ENCODE measurements around the gene RIPOR3.
"Not testable (repeated sequence)": the region's sequence is repeated elsewhere in the genome, so short reads cannot be mapped to it uniquely, and the experiment has no call there.

Gene RIPOR3

GRCh38 chr20:50630578-50631263, 60.6 kb downstream of the RIPOR3 start:
- Histone ChIP-seq H3K27me3 (ENCODE audit: control insufficient read depth, insufficient read depth, low read length) (no peaks in the 10 kb centered on the region), H3K9me3 (ENCODE audit: control insufficient read depth, low read depth, low read length) (no peaks in the 10 kb centered on the region), H3K36me3 (ENCODE audit: control insufficient read depth, low read depth, low read length) (no peaks in the 10 kb centered on the region), H3K4me3 (ENCODE audit: low read length) (no peak overlapping the region), H3K4me1 (ENCODE audit: control insufficient read depth, low read depth, low read length) (no peaks in the 10 kb centered on the region), H3K27ac (ENCODE audit: low read length) (no peak overlapping the region), H3K9ac (ENCODE audit: low read length) (no peak overlapping the region)

- no peaks in the 10 kb centered on the region for H3K27me3 ChIP-seq (ENCODE audit: control insufficient read depth, insufficient read depth, low read length)
- H3K9ac ChIP-seq (ENCODE audit: low read length), result no peak overlapping the region
- no peaks in the 10 kb centered on the region for H3K9me3 ChIP-seq (ENCODE audit: control insufficient read depth, low read depth, low read length)
- H3K4me1 ChIP-seq (ENCODE audit: control insufficient read depth, low read depth, low read length), result no peaks in the 10 kb centered on the region
- H3K4me3 ChIP-seq (ENCODE audit: low read length), result no peak overlapping the region
- no peaks in the 10 kb centered on the region for H3K36me3 ChIP-seq (ENCODE audit: control insufficient read depth, low read depth, low read length)
- H3K27ac ChIP-seq (ENCODE audit: low read length), result no peak overlapping the region
These were observed 61.7 kb downstream of the RIPOR3 start for GRCh38 chr20:50629670-50630045.

DNA sequence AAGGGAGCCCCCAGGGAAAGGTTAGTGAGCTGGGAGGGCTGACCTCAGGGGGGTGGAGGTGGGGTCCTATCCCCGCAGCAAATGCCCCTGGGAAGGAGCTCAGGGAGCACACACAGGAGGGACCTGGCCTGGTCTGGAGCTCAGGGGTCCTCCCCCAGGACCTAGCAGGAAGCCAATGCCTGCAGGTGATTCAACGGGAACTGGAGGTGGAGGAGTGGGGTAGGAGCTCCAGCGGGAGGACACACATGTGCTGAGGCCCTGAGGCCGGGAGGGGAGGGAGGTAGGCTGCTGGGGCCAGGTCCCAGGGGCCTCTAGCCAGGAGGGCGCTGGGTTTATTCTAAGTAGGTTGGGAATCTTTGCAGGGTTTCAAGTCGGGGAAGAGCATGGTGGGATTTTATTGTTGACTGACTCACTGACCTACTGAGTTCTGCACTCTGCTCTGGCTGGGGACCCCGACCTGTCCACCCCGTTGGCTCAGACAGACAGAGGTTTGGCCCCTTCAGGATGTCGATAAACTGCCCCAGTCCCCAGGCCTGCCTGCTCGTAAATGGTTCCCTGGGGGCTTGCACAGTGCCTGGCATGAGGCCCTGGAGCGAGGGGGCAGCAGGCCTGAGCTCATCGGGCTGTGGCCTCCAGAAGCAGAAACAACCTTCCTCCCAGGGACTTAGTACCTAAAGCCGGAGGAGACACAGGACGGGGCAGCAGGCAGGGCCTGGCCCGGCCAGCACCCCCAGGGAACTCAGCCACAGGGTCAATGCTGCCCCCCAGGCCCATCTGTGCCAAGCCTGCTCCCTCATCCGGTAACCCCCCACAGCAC, 62.3 kb downstream of the RIPOR3 start:
- Histone ChIP-seq H3K4me1 (ENCODE audit: control insufficient read depth, low read depth, low read length) (no peaks in the 10 kb centered on the region), H3K9me3 (ENCODE audit: control insufficient read depth, low read depth, low read length) (no peaks in the 10 kb centered on the region), H3K36me3 (ENCODE audit: control insufficient read depth, low read depth, low read length) (no peaks in the 10 kb centered on the region), H3K27me3 (ENCODE audit: control insufficient read depth, insufficient read depth, low read length) (no peaks in the 10 kb centered on the region), H3K27ac (ENCODE audit: low read length) (no peak overlapping the region), H3K9ac (ENCODE audit: low read length) (no peak overlapping the region), H3K4me3 (ENCODE audit: low read length) (no peak overlapping the region)

DNA sequence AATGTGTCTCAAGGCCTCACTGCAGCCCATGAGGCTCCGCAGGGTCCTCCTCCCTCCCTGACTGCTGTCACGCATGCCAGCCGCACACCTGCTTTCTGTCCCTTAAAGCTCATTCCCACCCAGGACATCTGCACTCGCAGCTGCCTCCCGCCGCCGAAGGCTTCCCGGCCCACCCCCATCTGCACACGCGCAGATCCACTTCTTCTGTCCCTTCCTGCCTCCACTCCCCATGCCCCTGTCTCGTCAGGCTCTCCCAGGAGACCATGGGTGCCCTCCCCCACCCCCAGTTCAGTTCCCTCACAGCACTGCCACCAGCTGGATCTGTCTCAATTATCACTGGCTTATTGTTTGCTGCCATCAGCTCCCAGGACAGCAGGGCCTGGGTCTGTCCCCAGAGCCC, 63.0 kb downstream of the RIPOR3 start:
- H3K9ac ChIP-seq (ENCODE audit: low read length), result no peak overlapping the region
- no peaks in the 10 kb centered on the region for H3K9me3 ChIP-seq (ENCODE audit: control insufficient read depth, low read depth, low read length)
- no peak overlapping the region for H3K27ac ChIP-seq (ENCODE audit: low read length)
- H3K27me3 ChIP-seq (ENCODE audit: control insufficient read depth, insufficient read depth, low read length), result no peaks in the 10 kb centered on the region
- no peak overlapping the region for H3K4me3 ChIP-seq (ENCODE audit: low read length)
- no peaks in the 10 kb centered on the region for H3K36me3 ChIP-seq (ENCODE audit: control insufficient read depth, low read depth, low read length)
- H3K4me1 ChIP-seq (ENCODE audit: control insufficient read depth, low read depth, low read length), result no peaks in the 10 kb centered on the region

GRCh38 chr20:50627747-50628146, 63.6 kb downstream of the RIPOR3 start:
- Histone ChIP-seq H3K9ac (ENCODE audit: low read length) (no peak overlapping the region), H3K27me3 (ENCODE audit: control insufficient read depth, insufficient read depth, low read length) (no peaks in the 10 kb centered on the region), H3K4me3 (ENCODE audit: low read length) (no peak overlapping the region), H3K9me3 (ENCODE audit: control insufficient read depth, low read depth, low read length) (no peaks in the 10 kb centered on the region), H3K4me1 (ENCODE audit: control insufficient read depth, low read depth, low read length) (no peaks in the 10 kb centered on the region), H3K27ac (ENCODE audit: low read length) (no peak overlapping the region), H3K36me3 (ENCODE audit: control insufficient read depth, low read depth, low read length) (no peaks in the 10 kb centered on the region)

DNA sequence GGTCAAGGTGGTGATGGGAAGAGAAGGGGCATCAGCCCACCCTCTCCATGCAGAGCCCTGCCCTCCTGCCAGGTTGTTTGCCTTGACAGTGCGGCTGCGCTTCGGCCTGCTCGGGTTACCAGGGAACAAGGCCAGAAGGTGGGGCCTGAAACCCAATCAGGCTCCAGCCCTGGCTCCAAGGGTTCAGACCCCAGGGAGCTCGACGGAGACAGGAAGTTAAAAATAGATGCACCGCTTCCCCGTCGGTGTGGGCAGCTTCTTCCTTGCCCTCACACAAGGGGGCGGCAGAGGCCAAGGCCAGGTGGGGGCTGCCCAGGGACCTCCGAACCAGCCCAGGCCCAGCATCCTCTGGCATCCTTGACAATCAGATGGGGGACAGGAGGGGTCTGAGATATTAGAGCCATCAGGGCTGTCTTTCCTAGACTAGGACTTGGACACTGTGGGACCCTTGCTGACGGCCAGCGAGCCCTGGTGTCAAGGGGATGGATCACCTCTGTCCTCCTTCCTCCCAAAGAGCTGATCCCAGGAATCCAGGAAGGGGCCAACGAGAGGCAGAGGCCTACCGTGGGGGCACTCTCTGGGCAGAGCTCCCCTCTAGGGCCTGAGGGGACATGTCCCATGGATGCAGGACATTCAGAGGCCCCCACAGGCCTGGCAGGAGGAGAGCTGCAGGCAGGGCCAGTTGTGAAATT, 65.2 kb downstream of the RIPOR3 start:
- H3K27ac ChIP-seq (ENCODE audit: low read length), result no peak overlapping the region
- no peaks in the 10 kb centered on the region for H3K27me3 ChIP-seq (ENCODE audit: control insufficient read depth, insufficient read depth, low read length)
- no peaks in the 10 kb centered on the region for H3K36me3 ChIP-seq (ENCODE audit: control insufficient read depth, low read depth, low read length)
- H3K9me3 ChIP-seq (ENCODE audit: control insufficient read depth, low read depth, low read length), result no peaks in the 10 kb centered on the region
- H3K4me3 ChIP-seq (ENCODE audit: low read length), result no peak overlapping the region
- no peak overlapping the region for H3K9ac ChIP-seq (ENCODE audit: low read length)
- H3K4me1 ChIP-seq (ENCODE audit: control insufficient read depth, low read depth, low read length), result no peaks in the 10 kb centered on the region

- Histone ChIP-seq H3K9ac (ENCODE audit: low read length) (no peak overlapping the region), H3K36me3 (ENCODE audit: control insufficient read depth, low read depth, low read length) (no peaks in the 10 kb centered on the region), H3K4me1 (ENCODE audit: control insufficient read depth, low read depth, low read length) (no peaks in the 10 kb centered on the region), H3K9me3 (ENCODE audit: control insufficient read depth, low read depth, low read length) (no peaks in the 10 kb centered on the region), H3K4me3 (ENCODE audit: low read length) (no peak overlapping the region), H3K27ac (ENCODE audit: low read length) (no peak overlapping the region), H3K27me3 (ENCODE audit: control insufficient read depth, insufficient read depth, low read length) (no peaks in the 10 kb centered on the region)
These were observed 66.9 kb downstream of the RIPOR3 start for GRCh38 chr20:50624351-50625016.

GRCh38 chr20:50621068-50621665, 70.2 kb downstream of the RIPOR3 start:
- no peaks in the 10 kb centered on the region for H3K27me3 ChIP-seq (ENCODE audit: control insufficient read depth, insufficient read depth, low read length)
- H3K27ac ChIP-seq (ENCODE audit: low read length), result no peak overlapping the region
- no peaks in the 10 kb centered on the region for H3K4me1 ChIP-seq (ENCODE audit: control insufficient read depth, low read depth, low read length)
- no peaks in the 10 kb centered on the region for H3K36me3 ChIP-seq (ENCODE audit: control insufficient read depth, low read depth, low read length)
- no peaks in the 10 kb centered on the region for H3K9me3 ChIP-seq (ENCODE audit: control insufficient read depth, low read depth, low read length)
- H3K9ac ChIP-seq (ENCODE audit: low read length), result no peak overlapping the region
- no peak overlapping the region for H3K4me3 ChIP-seq (ENCODE audit: low read length)

DNA sequence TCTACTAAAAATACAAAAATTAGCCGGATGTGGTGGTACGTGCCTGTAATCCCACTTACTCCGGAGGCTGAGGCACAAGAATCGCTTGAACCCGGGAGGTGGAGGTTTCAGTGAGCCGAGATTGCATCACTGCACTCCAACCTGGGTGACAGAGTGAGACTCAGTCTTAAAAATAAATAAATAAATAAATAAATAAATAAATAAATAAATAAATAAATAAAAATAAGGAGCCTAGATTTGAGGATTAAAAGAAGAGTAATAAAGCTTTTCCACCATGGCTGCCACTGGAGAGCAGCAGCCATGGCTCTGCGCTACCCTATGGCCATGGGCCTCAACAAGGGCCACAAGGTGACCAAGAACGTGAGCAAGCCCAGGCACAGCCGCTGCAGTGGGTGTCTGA, 70.9 kb downstream of the RIPOR3 start:
- H3K4me3 ChIP-seq (ENCODE audit: low read length); H3K9me3 ChIP-seq (ENCODE audit: control insufficient read depth, low read depth, low read length); H3K4me1 ChIP-seq (ENCODE audit: control insufficient read depth, low read depth, low read length); H3K36me3 ChIP-seq (ENCODE audit: control insufficient read depth, low read depth, low read length); H3K9ac ChIP-seq (ENCODE audit: low read length); H3K27me3 ChIP-seq (ENCODE audit: control insufficient read depth, insufficient read depth, low read length); H3K27ac ChIP-seq (ENCODE audit: low read length): not testable (repeated sequence)

DNA sequence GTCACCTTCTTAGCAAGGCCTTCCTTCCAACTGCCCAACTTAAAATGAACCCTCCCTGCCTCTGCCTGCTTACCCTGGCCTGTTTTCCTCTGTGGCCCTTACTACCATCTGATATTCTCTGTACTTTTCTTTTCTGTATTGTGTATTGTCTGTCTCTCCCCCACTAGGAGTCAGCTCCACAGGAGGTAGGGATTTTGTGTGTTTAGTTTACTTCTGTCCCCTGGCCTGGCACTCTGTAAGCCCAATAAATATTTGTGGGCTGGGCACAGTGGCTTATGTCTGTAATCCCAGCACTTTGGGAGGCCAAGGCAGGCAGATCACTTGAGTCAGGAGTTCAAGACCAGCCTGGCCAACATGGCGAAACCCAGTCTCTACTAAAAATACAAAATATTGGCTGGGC, 72.8 kb downstream of the RIPOR3 start:
- H3K9me3 ChIP-seq (ENCODE audit: control insufficient read depth, low read depth, low read length), result no peaks in the 10 kb centered on the region
- no peaks in the 10 kb centered on the region for H3K4me1 ChIP-seq (ENCODE audit: control insufficient read depth, low read depth, low read length)
- H3K36me3 ChIP-seq (ENCODE audit: control insufficient read depth, low read depth, low read length), result no peaks in the 10 kb centered on the region
- no peaks in the 10 kb centered on the region for H3K27me3 ChIP-seq (ENCODE audit: control insufficient read depth, insufficient read depth, low read length)
- no peak overlapping the region for H3K4me3 ChIP-seq (ENCODE audit: low read length)
- no peak overlapping the region for H3K27ac ChIP-seq (ENCODE audit: low read length)
- H3K9ac ChIP-seq (ENCODE audit: low read length), result no peak overlapping the region

- H3K27me3 ChIP-seq (ENCODE audit: control insufficient read depth, insufficient read depth, low read length), result no peaks in the 10 kb centered on the region
- no peak overlapping the region for H3K9ac ChIP-seq (ENCODE audit: low read length)
- H3K4me1 ChIP-seq (ENCODE audit: control insufficient read depth, low read depth, low read length), result no peaks in the 10 kb centered on the region
- H3K36me3 ChIP-seq (ENCODE audit: control insufficient read depth, low read depth, low read length), result no peaks in the 10 kb centered on the region
- no peak overlapping the region for H3K4me3 ChIP-seq (ENCODE audit: low read length)
- H3K27ac ChIP-seq (ENCODE audit: low read length), result no peak overlapping the region
- H3K9me3 ChIP-seq (ENCODE audit: control insufficient read depth, low read depth, low read length), result no peaks in the 10 kb centered on the region
These were observed 74.3 kb downstream of the RIPOR3 start for GRCh38 chr20:50617022-50617421.

Measured in iPS-18a (cell line).